HCT116 (cell line): ENCODE measurements around the gene GRIK2. TPM values are rescaled to one million over a fixed set of nuclear protein-coding genes. Genes with fewer than 3 reads are reported as not detected.

Experiments
- ATAC-seq: fragments of 200-7000 bp; cut with Tn5 transposase; 2 replicates; pipeline ENCODE4 v1.9.1; 2020; ENCODE audit warnings: mild to moderate bottlenecking, moderate library complexity
- BruUV-seq: library from RNA; stranded (reverse); fragments of 400-500 nt; replicated peaks from 2 replicates; lab custom pipeline; 2021; lab: Mats Ljungman, UMichigan
- CTCF ChIA-PET: fragments of 300-600 bp; sonication (Branson Sonifier 250); formaldehyde crosslinking; loops from one replicate; lab custom pipeline; 2021; ENCODE audit warnings: antibody characterized with exemption; lab: Charles Lee
- POLR2A ChIA-PET: fragments of 300-600, 350-600 bp; sonication (Branson Sonifier 250); formaldehyde crosslinking; loops from one replicate; lab custom pipeline; 2021; ENCODE audit warnings: antibody characterized with exemption; lab: Charles Lee
- RAD21 ChIA-PET, 2 experiments: fragments of 300-600 bp; sonication (Branson Sonifier 250); formaldehyde crosslinking; loops; one replicate each; lab custom pipeline; 2023; ENCODE audit warnings: low total read pairs in 2 of 2; ENCODE audit not compliant: uncharacterized antibody in 2 of 2, unreplicated experiment in 2 of 2, low non-redundant PET in 1 of 2; lab: Charles Lee
- DNase-seq: peaks from one replicate; pipeline ENCODE4 v3.0.0-alpha.2; 2010; ENCODE audit warnings: low read depth, low spot score
- H2AFZ ChIP-seq: fragments of 200-600 bp; shearing (Covaris generic), sonication (generic); 2 replicates; pipeline ENCODE4 v1.6.1; 2017; ENCODE audit warnings: low read depth, mixed run types, mixed read lengths, antibody characterized with exemption, low read length; ENCODE audit not compliant: poor library complexity, severe bottlenecking
- H3K27ac ChIP-seq: 2 replicates; pipeline ENCODE4 v1.5.1; 2012; ENCODE audit warnings: low read depth, low read length
- H3K27me3 ChIP-seq: fragments of 200-600 bp; sonication (generic); 2 replicates; pipeline ENCODE4 v1.6.1; 2016; ENCODE audit warnings: mixed run types, low read length, mixed read lengths; ENCODE audit not compliant: insufficient read depth
- H3K36me3 ChIP-seq, 2 experiments: fragments of 200-500 bp in 1 of 2; fragments of 200-600 bp in 1 of 2; sonication (Bioruptor generic) in 1 of 2; sonication (generic) in 1 of 2; 2 replicates each; pipeline versions ENCODE4 v1.5.1 to v1.6.1; 2014 to 2016; ENCODE audit warnings: low read length in 2 of 2, inconsistent platforms in 1 of 2, mixed read lengths in 1 of 2, mixed run types in 1 of 2; ENCODE audit not compliant: insufficient read depth in 2 of 2, control insufficient read depth in 1 of 2
- H3K4me1 ChIP-seq, 2 experiments: fragments of 200-600 bp in 1 of 2; sonication (generic) in 1 of 2; 2 replicates each; pipeline versions ENCODE4 v1.5.1 to v1.6.1; 2012 to 2017; ENCODE audit warnings: low read length in 2 of 2, inconsistent platforms in 1 of 2, mild to moderate bottlenecking in 1 of 2, mixed read lengths in 1 of 2, mixed run types in 1 of 2, moderate library complexity in 1 of 2; ENCODE audit not compliant: insufficient read depth in 2 of 2, control insufficient read depth in 1 of 2
- H3K4me2 ChIP-seq: fragments of 200-600 bp; sonication (generic); 2 replicates; pipeline ENCODE4 v1.6.1; 2017; ENCODE audit warnings: mixed run types, low read length, mixed read lengths
- H3K4me3 ChIP-seq, 2 experiments: fragments of 200-600 bp in 1 of 2; sonication (generic) in 1 of 2; replicated peaks in 1 of 2; 2 replicates each; pipeline ENCODE4 v1.5.1; 2011 to 2016; ENCODE audit warnings: low read length in 2 of 2, control low read depth in 1 of 2, low read depth in 1 of 2, mild to moderate bottlenecking in 1 of 2, mixed read lengths in 1 of 2, mixed run types in 1 of 2
- H3K79me2 ChIP-seq: fragments of 200-600 bp; sonication (generic); 2 replicates; pipeline ENCODE4 v1.6.1; 2017; ENCODE audit warnings: mild to moderate bottlenecking, mixed run types, low read length, moderate library complexity, mixed read lengths; ENCODE audit not compliant: insufficient read depth
- H3K9ac ChIP-seq: fragments of 200-600 bp; sonication (generic); 2 replicates; pipeline ENCODE4 v1.6.1; 2016; ENCODE audit warnings: low read length, mixed read lengths
- H3K9me2 ChIP-seq: fragments of 200-600 bp; sonication (generic), shearing (Covaris generic); 2 replicates; pipeline ENCODE4 v1.6.1; 2017; ENCODE audit warnings: mixed run types, mild to moderate bottlenecking, moderate library complexity; ENCODE audit not compliant: insufficient read depth
- H3K9me3 ChIP-seq, 2 experiments: fragments of 200-500 bp in 1 of 2; fragments of 200-600 bp in 1 of 2; sonication (Bioruptor generic) in 1 of 2; sonication (generic) in 1 of 2; 2 replicates each; pipeline ENCODE4 v1.6.1; 2014 to 2017; ENCODE audit warnings: low read length in 2 of 2, mixed read lengths in 2 of 2, inconsistent platforms in 1 of 2, low read depth in 1 of 2, mild to moderate bottlenecking in 1 of 2, mixed run types in 1 of 2, moderate library complexity in 1 of 2; ENCODE audit not compliant: control insufficient read depth in 1 of 2, insufficient read depth in 1 of 2
- H4K20me1 ChIP-seq: fragments of 200-600 bp; sonication (generic), shearing (Covaris generic); 2 replicates; pipeline ENCODE4 v1.6.1; 2017; ENCODE audit warnings: mixed run types, mild to moderate bottlenecking, moderate library complexity; ENCODE audit not compliant: insufficient read depth
- ATF3 ChIP-seq: IDR thresholded peaks from 2 replicates; pipeline ENCODE4 v1.6.1; 2012
- CBX3 ChIP-seq: IDR thresholded peaks from 2 replicates; pipeline ENCODE4 v1.6.1; 2012; ENCODE audit warnings: low read depth
- CEBPB ChIP-seq: IDR thresholded peaks from 2 replicates; pipeline ENCODE4 v1.6.1; 2012; ENCODE audit warnings: low read depth
- CTCF ChIP-seq, 3 experiments: fragments of 200-600 bp in 1 of 3; sonication (generic) in 1 of 3; IDR thresholded peaks in 2 of 3; conservative IDR thresholded peaks in 1 of 3; 2 replicates each; pipeline ENCODE4 v1.5.1; 2012 to 2017; ENCODE audit warnings: low read depth in 2 of 3, low read length in 2 of 3, antibody characterized with exemption in 1 of 3, borderline replicate concordance in 1 of 3, control low read depth in 1 of 3, mild to moderate bottlenecking in 1 of 3, mixed read lengths in 1 of 3, mixed run types in 1 of 3, moderate library complexity in 1 of 3; ENCODE audit not compliant: insufficient read depth in 1 of 3
- EZH2 ChIP-seq: fragments of 200-600 bp; sonication (generic); IDR thresholded peaks from 2 replicates; pipeline ENCODE4 v1.6.1; 2017; ENCODE audit warnings: antibody characterized with exemption, mixed run types
- EZH2phosphoT487 ChIP-seq: fragments of 200-600 bp; IDR thresholded peaks from 2 replicates; pipeline ENCODE4 v1.6.1; 2018; ENCODE audit warnings: antibody characterized with exemption, borderline replicate concordance
- FOSL1 ChIP-seq: IDR thresholded peaks from 2 replicates; pipeline ENCODE4 v1.6.1; 2012; ENCODE audit warnings: low read depth
- JUND ChIP-seq: IDR thresholded peaks from 2 replicates; pipeline ENCODE4 v1.6.1; 2012
- MAX ChIP-seq: IDR thresholded peaks from 2 replicates; pipeline ENCODE4 v1.6.1; 2012
- POLR2A ChIP-seq: IDR thresholded peaks from 2 replicates; pipeline ENCODE4 v1.7.0; 2011; ENCODE audit warnings: borderline replicate concordance; ENCODE audit not compliant: insufficient read depth, insufficient read length; ENCODE audit errors: extremely low read depth
- RAD21 ChIP-seq: IDR thresholded peaks from 2 replicates; pipeline ENCODE4 v1.6.1; 2012; ENCODE audit warnings: low read depth, mild to moderate bottlenecking
- SIN3A ChIP-seq: IDR thresholded peaks from 2 replicates; pipeline ENCODE4 v1.6.1; 2012; ENCODE audit warnings: low read depth
- SP1 ChIP-seq: IDR thresholded peaks from 2 replicates; pipeline ENCODE4 v1.6.1; 2012; ENCODE audit warnings: low read depth
- SRF ChIP-seq: IDR thresholded peaks from 2 replicates; pipeline ENCODE4 v1.6.1; 2012; ENCODE audit warnings: low read depth
- TCF7L2 ChIP-seq: IDR thresholded peaks from 2 replicates; pipeline ENCODE4 v1.7.0; 2011; ENCODE audit warnings: borderline replicate concordance, inconsistent platforms; ENCODE audit not compliant: insufficient read depth, insufficient read length; ENCODE audit errors: extremely low read depth
- YY1 ChIP-seq: IDR thresholded peaks from 2 replicates; pipeline ENCODE4 v1.6.1; 2011; ENCODE audit warnings: low read length, low read depth, moderate library complexity, mild to moderate bottlenecking; ENCODE audit not compliant: insufficient replicate concordance; ENCODE audit errors: extremely low read depth
- ZBTB33 ChIP-seq: IDR thresholded peaks from 2 replicates; pipeline ENCODE4 v1.6.1; 2011; ENCODE audit warnings: mild to moderate bottlenecking, low read length, moderate library complexity; ENCODE audit not compliant: insufficient replicate concordance; ENCODE audit errors: extremely low read depth
- intact Hi-C: fragments of 100-400 bp; cut with micrococcal nuclease; formaldehyde crosslinking; loops from 2 replicates; pipeline ENCODE4 v1.10.0; 2022
- total RNA-seq: library from RNA; stranded (reverse); gene quantifications from one replicate; pipeline ENCODE4 v1.2.1, GENCODE V29; 2021; ENCODE audit not compliant: unreplicated experiment

The GRIK2 gene
- total RNA-seq, 1 experiment from 2014 or later = 0.64 TPM

- POLR2A ChIA-PET = no interaction called here
Observed at GRCh38 chr6:101486124-101486523, 92.6 kb downstream of the GRIK2 start.

GRCh38 chr6:101486726-101487125 is 93.2 kb downstream of the GRIK2 start:
- no TSS peak for BruUV-seq
- H3K36me3 ChIP-seq = no peaks in the 10 kb centered on the region
- TF ChIP-seq ATF3 = no peak
- TF ChIP-seq RAD21 = no peak
- TF ChIP-seq MAX = no peak
- no peak for TF ChIP-seq YY1
- TF ChIP-seq CBX3 = no peak
- no peak for TF ChIP-seq JUND
- TF ChIP-seq ZBTB33 = no peak
- TF ChIP-seq TCF7L2 = no peak
- TF ChIP-seq SRF = no peak
- no peak for TF ChIP-seq FOSL1
- TF ChIP-seq CTCF (IDR thresholded peaks at IDR 0.05 in 2 of 3, conservative IDR thresholded peaks at IDR 0.05 in 1 of 3; ENCODE audit: borderline replicate concordance in 1 of 3, insufficient read depth in 1 of 3, low read depth in 2 of 3, low read length in 2 of 3) = no peak
- TF ChIP-seq EZH2 = no peak
- TF ChIP-seq POLR2A = no peak
- TF ChIP-seq SP1 = no peak
- no peak for TF ChIP-seq SIN3A
- TF ChIP-seq EZH2phosphoT487 = no peak
- TF ChIP-seq CEBPB = no peak

More at GRCh38 chr6:101486124-101486523, 92.6 kb downstream of the GRIK2 start:
- DNase-seq (no peak), ATAC-seq (no peak)
- H3K9ac ChIP-seq = no peak overlapping the region
- no peak overlapping the region for H3K27ac ChIP-seq
- ChIA-PET CTCF (no interaction called here), RAD21 (no interaction called here)
- no peak overlapping the region for H3K4me2 ChIP-seq
- H3K36me3 ChIP-seq = no peaks in the 10 kb centered on the region
- H3K4me3 ChIP-seq = no peak overlapping the region
- peaks cover 5% of the 10 kb centered on the region; the same call in 1 of the 2 replicates for H3K9me2 ChIP-seq
- H3K79me2 ChIP-seq = no peaks in the 10 kb centered on the region
- no peaks in the 10 kb centered on the region for H3K4me1 ChIP-seq
- no TSS peak for BruUV-seq
- H3K9me3 ChIP-seq = no peaks in the 10 kb centered on the region
- H3K27me3 ChIP-seq = no peaks in the 10 kb centered on the region
- no peaks in the 10 kb centered on the region for H4K20me1 ChIP-seq
- TF ChIP-seq ATF3 = no peak
- no peak overlapping the region for H2AFZ ChIP-seq
- intact Hi-C loops = no loop called here

More at GRCh38 chr6:101486726-101487125, 93.2 kb downstream of the GRIK2 start:
- Histone ChIP-seq H3K4me3 (no peak overlapping the region), H3K27ac (no peak overlapping the region), H3K4me1 (no peaks in the 10 kb centered on the region), H4K20me1 (no peaks in the 10 kb centered on the region), H2AFZ (no peak overlapping the region), H3K4me2 (no peak overlapping the region), H3K9me2 (0 out of 2 replicates have a peak, but pooled peaks cover 5% of the 10 kb centered on the region), H3K9ac (no peak overlapping the region), H3K79me2 (no peaks in the 10 kb centered on the region), H3K9me3 (no peaks in the 10 kb centered on the region), H3K27me3 (no peaks in the 10 kb centered on the region)
- intact Hi-C loops = no loop called here
- POLR2A ChIA-PET = no interaction called here
- CTCF ChIA-PET = no interaction called here
- DNase-seq = no peak
- RAD21 ChIA-PET = no interaction called here
- no peak for ATAC-seq
